Breast epithelium (tissue), 4 donors: Measurements from ENCODE around the gene CLN6. TPM values are rescaled to one million over a fixed set of nuclear protein-coding genes. Genes with fewer than 3 reads are reported as not detected.
"Not testable (repeated sequence)": the region's sequence is repeated elsewhere in the genome, so short reads cannot be mapped to it uniquely, and the experiment has no call there.

Experiments used
- DNase-seq, 2 donors: peaks; one replicate each; pipeline ENCODE4 v3.0.0-alpha.2; 2019; ENCODE audit warnings: low spot score in 2 of 2
- H3K27ac ChIP-seq, 2 donors: fragments of 200-600 bp; sonication (generic) in 1 of 2; one replicate each; pipeline ENCODE4 v1.5.1; 2016 to 2019; ENCODE audit warnings: mild to moderate bottlenecking in 1 of 2
- H3K27me3 ChIP-seq, 2 donors: fragments of 200-600 bp; sonication (generic) in 1 of 2; one replicate each; pipeline versions ENCODE4 v1.5.1 to v1.6.0; 2017 to 2019; ENCODE audit warnings: control low read depth in 1 of 2, mild to moderate bottlenecking in 1 of 2
- H3K36me3 ChIP-seq: fragments of 200-600 bp; one replicate; pipeline ENCODE4 v1.5.1; 2019
- H3K4me1 ChIP-seq, 2 donors: fragments of 200-600 bp; sonication (generic); one replicate each; pipeline ENCODE4 v1.5.1; 2016 to 2019; ENCODE audit warnings: control low read depth in 1 of 2
- H3K4me3 ChIP-seq, 3 donors: fragments of 200-600 bp; sonication (generic); 1 replicate in 2 of 3; 2 replicates in 1 of 3; pipeline ENCODE4 v1.5.1; 2016 to 2019; ENCODE audit warnings: mild to moderate bottlenecking in 3 of 3, moderate library complexity in 2 of 3
- H3K9me3 ChIP-seq, 2 donors: fragments of 200-600 bp; sonication (generic) in 1 of 2; one replicate each; pipeline ENCODE4 v1.5.1; 2016 to 2019; ENCODE audit warnings: control low read depth in 1 of 2
- CTCF ChIP-seq, 3 donors: fragments of 450-650 bp; IDR thresholded peaks; one replicate each; pipeline ENCODE4 v1.5.1; 2016 to 2017; ENCODE audit warnings: antibody characterized with exemption in 3 of 3, mild to moderate bottlenecking in 3 of 3, moderate library complexity in 3 of 3
- POLR2A ChIP-seq: fragments of 450-650 bp; IDR thresholded peaks from one replicate; pipeline ENCODE4 v1.6.1; 2016; ENCODE audit warnings: antibody characterized with exemption, mild to moderate bottlenecking, moderate library complexity
- POLR2AphosphoS5 ChIP-seq, 3 donors: sonication (generic); formaldehyde crosslinking; IDR thresholded peaks; one replicate each; pipeline ENCODE4 v1.6.1; 2017; ENCODE audit warnings: antibody characterized with exemption in 3 of 3
- intact Hi-C: fragments of 100-400 bp; cut with DNase I; formaldehyde crosslinking; loops from one replicate; pipeline ENCODE4 v1.15.1; 2023; ENCODE audit warnings: low total_unique reads
- total RNA-seq, 3 donors: library from RNA; depleted of rRNA; stranded (reverse); fragments of >200 nt; gene quantifications; one replicate each; pipeline ENCODE4 v1.1.0, GENCODE V29; 2016

CLN6 gene
- total RNA-seq, 3 donors from 2014 or later = 16.5 to 23.1 (median 18.4) TPM

- TF ChIP-seq POLR2AphosphoS5 (IDR thresholded peaks at IDR 0.05) (no peak), POLR2A (no peak), CTCF (IDR thresholded peaks at IDR 0.05) (no peak)
- H3K36me3 ChIP-seq = no peaks in the 10 kb centered on the region
- no peaks in the 10 kb centered on the region for H3K27me3 ChIP-seq
- DNase-seq = no peak
- intact Hi-C loops = no loop called here
- no peaks in the 10 kb centered on the region for H3K4me1 ChIP-seq
- H3K27ac ChIP-seq = no peak overlapping the region
- no peak overlapping the region for H3K4me3 ChIP-seq
- H3K9me3 ChIP-seq = no peaks in the 10 kb centered on the region
These were observed 51.8 kb downstream of the CLN6 start for GRCh38 chr15:68177742-68178141.

- intact Hi-C loops = no loop called here
- no peak overlapping the region for H3K27ac ChIP-seq
- TF ChIP-seq POLR2AphosphoS5 (IDR thresholded peaks at IDR 0.05) (no peak), POLR2A (no peak), CTCF (IDR thresholded peaks at IDR 0.05) (no peak)
These were observed 52.9 kb downstream of the CLN6 start for GRCh38 chr15:68176601-68177000.

GRCh38 chr15:68175526-68175925 lies 54.0 kb downstream of the CLN6 start:
- intact Hi-C loops = no loop called here
- no peak overlapping the region for H3K4me3 ChIP-seq
- no peaks in the 10 kb centered on the region for H3K4me1 ChIP-seq
- H3K27ac ChIP-seq = no peak overlapping the region
- H3K9me3 ChIP-seq = no peaks in the 10 kb centered on the region
- DNase-seq = no peak
- TF ChIP-seq POLR2A (no peak), CTCF (IDR thresholded peaks at IDR 0.05) (no peak), POLR2AphosphoS5 (IDR thresholded peaks at IDR 0.05) (no peak)
- no peaks in the 10 kb centered on the region for H3K27me3 ChIP-seq
- no peaks in the 10 kb centered on the region for H3K36me3 ChIP-seq

More at GRCh38 chr15:68176601-68177000, 52.9 kb downstream of the CLN6 start:
- Histone ChIP-seq H3K27me3 (no peaks in the 10 kb centered on the region), H3K4me1 (no peaks in the 10 kb centered on the region), H3K36me3 (no peaks in the 10 kb centered on the region), H3K4me3 (no peak overlapping the region), H3K9me3 (no peaks in the 10 kb centered on the region)
- DNase-seq = no peak

- intact Hi-C loops = no loop called here
- H3K36me3 ChIP-seq = no peaks in the 10 kb centered on the region
These were observed 56.4 kb downstream of the CLN6 start for GRCh38 chr15:68173119-68173518.

GRCh38 chr15:68172037-68172436 lies 57.5 kb downstream of the CLN6 start:
- H3K4me3 ChIP-seq, DNase-seq, intact Hi-C loops, H3K27me3 ChIP-seq, H3K27ac ChIP-seq, H3K36me3 ChIP-seq, H3K4me1 ChIP-seq, H3K9me3 ChIP-seq: not testable (repeated sequence)

More at GRCh38 chr15:68173119-68173518, 56.4 kb downstream of the CLN6 start:
- TF ChIP-seq POLR2AphosphoS5 (IDR thresholded peaks at IDR 0.05) (no peak), POLR2A (no peak), CTCF (IDR thresholded peaks at IDR 0.05) (no peak)
- no peaks in the 10 kb centered on the region for H3K27me3 ChIP-seq
- H3K4me1 ChIP-seq = no peaks in the 10 kb centered on the region
- H3K4me3 ChIP-seq = no peak overlapping the region
- H3K27ac ChIP-seq = no peak overlapping the region
- no peaks in the 10 kb centered on the region for H3K9me3 ChIP-seq
- DNase-seq = no peak

GRCh38 chr15:68166847-68167246 lies 62.7 kb downstream of the CLN6 start:
- DNase-seq = no peak
- no peak overlapping the region for H3K27ac ChIP-seq
- H3K9me3 ChIP-seq = no peaks in the 10 kb centered on the region
- TF ChIP-seq CTCF (IDR thresholded peaks at IDR 0.05) (no peak), POLR2AphosphoS5 (IDR thresholded peaks at IDR 0.05) (no peak), POLR2A (no peak)
- no peaks in the 10 kb centered on the region for H3K4me1 ChIP-seq
- intact Hi-C loops = no loop called here
- no peak overlapping the region for H3K4me3 ChIP-seq
- H3K27me3 ChIP-seq = no peaks in the 10 kb centered on the region
- H3K36me3 ChIP-seq = no peaks in the 10 kb centered on the region
